ENCODE measurements around the gene CHSY1. TPM values are rescaled to one million over a fixed set of nuclear protein-coding genes. Genes with fewer than 3 reads are reported as not detected.

CHSY1 gene
- total RNA-seq, 2 experiments from 2014 or later = 35.5 to 37.0 TPM

DNA sequence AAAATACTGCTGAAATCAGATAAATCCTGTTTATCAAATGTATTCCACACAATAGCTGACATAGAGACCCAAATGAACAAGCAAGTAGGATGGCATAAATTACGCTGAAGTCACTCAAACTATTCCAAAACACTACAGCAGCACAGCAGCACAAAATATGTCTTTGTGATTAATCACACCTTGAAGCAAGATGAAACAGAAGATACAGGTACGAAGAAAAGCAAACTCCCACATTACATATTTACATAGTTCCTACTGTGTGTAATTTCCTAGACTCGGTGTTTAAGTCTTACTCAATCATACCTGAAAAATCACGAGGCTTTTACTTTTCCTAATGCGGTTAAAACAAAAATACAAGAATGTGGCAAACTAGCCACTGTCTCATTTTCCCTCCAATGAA, 38.3 kb downstream of the CHSY1 start:
- H3K4me3 Mint-ChIP-seq = no peak overlapping the region
- H3K27me3 Mint-ChIP-seq = no peaks in the 10 kb centered on the region
- peaks cover 72% of the 10 kb centered on the region for H3K4me1 Mint-ChIP-seq
- no peak for DNase-seq
- H3K27ac Mint-ChIP-seq = no peak overlapping the region
- H3K9me3 Mint-ChIP-seq = no peaks in the 10 kb centered on the region
- H3K36me3 Mint-ChIP-seq = peaks cover 33% of the 10 kb centered on the region

DNA sequence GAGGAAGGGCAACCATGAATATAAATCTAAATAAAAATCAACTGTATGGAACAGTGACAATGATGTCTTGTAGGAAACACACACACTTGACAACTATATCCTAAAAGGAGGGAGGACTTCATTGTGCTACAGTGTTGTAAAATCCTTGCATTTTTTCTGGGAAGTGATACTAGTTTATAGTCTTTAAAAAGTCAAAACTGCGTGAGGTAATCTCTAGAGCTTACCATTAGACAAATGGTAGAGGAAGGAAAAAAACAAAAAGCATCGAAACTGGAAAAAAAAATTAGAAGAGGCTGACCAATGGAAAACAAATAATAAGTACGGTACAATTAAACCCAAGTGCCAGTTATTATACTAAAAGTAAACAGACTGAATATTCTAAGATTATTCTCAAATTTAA, 38.7 kb downstream of the CHSY1 start:
- no peak overlapping the region for H3K4me3 Mint-ChIP-seq
- DNase-seq = no peak
- no peak overlapping the region for H3K27ac Mint-ChIP-seq

DNA sequence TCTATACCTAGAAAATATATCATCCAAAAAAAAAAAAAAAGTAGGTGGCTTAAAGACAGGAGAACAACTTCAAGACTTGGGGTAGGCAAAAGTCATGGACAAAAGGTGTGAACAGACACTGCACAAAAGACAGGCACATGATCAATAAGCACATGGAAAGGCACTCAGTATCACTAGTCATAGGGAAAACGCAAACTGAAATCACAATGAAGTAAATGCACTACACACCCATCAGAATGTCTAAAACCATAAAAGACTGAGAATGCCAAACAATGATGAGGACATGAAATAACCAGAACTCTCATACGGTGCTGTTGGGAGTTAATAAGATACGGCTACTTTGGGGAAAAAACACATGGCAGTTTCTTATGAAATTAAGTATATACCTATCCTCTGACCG, 40.0 kb downstream of the CHSY1 start:
- H3K27ac Mint-ChIP-seq = peak overlapping the region; percentile 14
- H3K9me3 Mint-ChIP-seq = no peaks in the 10 kb centered on the region

More for the DNA sequence above, 38.7 kb downstream of the CHSY1 start:
- Mint-ChIP-seq H3K4me1 (peaks cover 73% of the 10 kb centered on the region), H3K9me3 (no peaks in the 10 kb centered on the region), H3K27me3 (no peaks in the 10 kb centered on the region), H3K36me3 (peaks cover 34% of the 10 kb centered on the region)

DNA sequence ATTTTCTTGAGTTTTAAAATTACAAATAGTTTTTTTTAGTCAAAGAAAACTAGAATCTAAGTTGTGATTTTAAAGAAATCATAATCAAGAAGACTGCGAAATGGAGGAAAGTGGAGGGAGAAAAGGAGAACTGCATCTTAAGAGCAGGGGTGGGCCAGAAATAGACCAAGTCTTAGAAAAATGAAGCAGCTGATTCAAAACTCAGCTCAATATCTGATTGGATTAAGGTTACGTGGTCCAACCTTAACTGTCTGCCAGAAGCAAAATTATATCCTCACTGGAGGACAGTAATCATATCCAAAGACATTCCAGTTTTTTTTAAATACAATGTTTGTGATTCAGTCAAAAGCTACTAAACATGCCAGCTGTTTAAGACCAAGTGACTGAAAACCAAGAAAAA, 41.4 kb downstream of the CHSY1 start:
- H3K27me3 Mint-ChIP-seq = no peaks in the 10 kb centered on the region
- no peak overlapping the region for H3K4me3 Mint-ChIP-seq
- DNase-seq = no peak
- peak overlapping the region; percentile 36 for H3K27ac Mint-ChIP-seq
- H3K4me1 Mint-ChIP-seq = peaks cover 82% of the 10 kb centered on the region
- peaks cover 34% of the 10 kb centered on the region for H3K36me3 Mint-ChIP-seq
- no peaks in the 10 kb centered on the region for H3K9me3 Mint-ChIP-seq

More for the DNA sequence above, 40.0 kb downstream of the CHSY1 start:
- Mint-ChIP-seq H3K27me3 (no peaks in the 10 kb centered on the region), H3K4me1 (peaks cover 79% of the 10 kb centered on the region), H3K4me3 (no peak overlapping the region), H3K36me3 (peaks cover 35% of the 10 kb centered on the region)
- no peak for DNase-seq

DNA sequence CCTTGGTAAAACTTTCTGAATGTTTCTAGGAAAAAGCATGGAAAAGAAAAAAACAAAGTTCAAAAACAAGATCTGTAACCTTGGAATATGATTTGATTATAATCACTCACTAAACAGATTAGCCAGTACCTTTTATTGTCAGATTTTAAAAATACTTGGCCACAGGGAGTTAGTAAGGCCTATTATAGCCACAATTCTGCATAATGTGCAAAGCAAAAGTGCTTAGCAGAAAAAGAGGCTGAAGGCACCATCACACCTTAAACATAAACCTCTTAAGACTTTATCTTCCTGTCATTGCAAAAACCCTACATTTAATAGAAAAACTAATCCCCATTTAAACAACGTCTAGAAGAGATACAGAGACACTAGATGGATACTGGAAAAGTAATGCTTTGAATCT, 41.8 kb downstream of the CHSY1 start:
- peak overlapping the region; percentile 36 for H3K27ac Mint-ChIP-seq
- no peaks in the 10 kb centered on the region for H3K9me3 Mint-ChIP-seq
- DNase-seq = no peak
- peaks cover 85% of the 10 kb centered on the region for H3K4me1 Mint-ChIP-seq
- peaks cover 37% of the 10 kb centered on the region for H3K36me3 Mint-ChIP-seq
- no peak overlapping the region for H3K4me3 Mint-ChIP-seq
- no peaks in the 10 kb centered on the region for H3K27me3 Mint-ChIP-seq

DNA sequence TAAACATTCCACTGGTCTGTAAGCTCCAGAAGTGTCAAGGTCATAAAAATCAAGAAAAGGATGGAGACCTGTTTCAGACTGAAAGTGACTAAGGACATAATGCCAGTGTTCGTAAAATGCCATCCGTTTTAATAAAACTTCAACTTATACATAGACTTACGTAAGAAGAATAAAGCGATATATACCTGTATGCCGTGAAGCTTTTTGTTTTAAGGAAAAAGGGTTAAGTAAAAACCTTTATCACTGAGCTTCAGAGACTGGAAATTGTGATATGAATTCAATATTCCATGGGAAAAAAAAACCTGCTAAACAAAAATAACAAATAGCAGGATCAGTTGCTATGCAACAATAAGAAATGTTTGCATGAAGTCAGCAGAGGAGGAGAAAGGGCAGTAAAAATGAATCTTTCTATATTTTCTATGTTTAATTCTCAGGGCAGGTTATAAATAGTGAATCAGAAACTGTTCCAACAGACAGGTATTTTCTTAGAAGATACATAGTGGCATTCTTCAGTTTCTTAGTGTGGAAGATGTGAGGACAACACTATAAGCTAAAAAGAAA, 42.5 kb downstream of the CHSY1 start:
- no peak for DNase-seq
- H3K9me3 Mint-ChIP-seq = no peaks in the 10 kb centered on the region
- peaks cover 89% of the 10 kb centered on the region for H3K4me1 Mint-ChIP-seq
- H3K27ac Mint-ChIP-seq = no peak overlapping the region
- no peaks in the 10 kb centered on the region for H3K27me3 Mint-ChIP-seq
- H3K36me3 Mint-ChIP-seq = peaks cover 38% of the 10 kb centered on the region
- no peak overlapping the region for H3K4me3 Mint-ChIP-seq

DNA sequence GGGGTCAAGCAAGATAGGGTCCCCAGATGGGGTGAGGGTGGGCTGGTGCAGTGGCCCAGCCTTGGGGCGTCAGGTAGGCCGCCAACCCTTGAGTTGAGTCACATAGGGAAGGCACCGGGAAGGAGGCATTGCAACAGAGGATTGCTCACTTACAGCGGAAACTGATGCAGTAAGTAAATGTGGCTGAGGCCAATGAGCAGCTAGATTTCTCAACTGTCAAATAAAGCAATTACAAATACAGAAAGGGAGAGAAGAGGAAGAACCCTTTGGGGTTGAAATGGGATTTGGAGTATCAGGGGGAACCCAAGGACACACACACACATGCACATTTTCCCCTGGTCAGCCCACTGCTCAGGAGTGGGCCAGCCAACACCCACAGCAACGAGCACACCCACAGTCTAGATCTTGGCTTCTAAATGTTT, 44.0 kb downstream of the CHSY1 start:
- Mint-ChIP-seq H3K9me3 (no peaks in the 10 kb centered on the region), H3K4me3 (no peak overlapping the region), H3K27ac (peak overlapping the region; percentile 78), H3K27me3 (no peaks in the 10 kb centered on the region), H3K4me1 (peaks cover 87% of the 10 kb centered on the region), H3K36me3 (peaks cover 45% of the 10 kb centered on the region)
- no peak for DNase-seq

DNA sequence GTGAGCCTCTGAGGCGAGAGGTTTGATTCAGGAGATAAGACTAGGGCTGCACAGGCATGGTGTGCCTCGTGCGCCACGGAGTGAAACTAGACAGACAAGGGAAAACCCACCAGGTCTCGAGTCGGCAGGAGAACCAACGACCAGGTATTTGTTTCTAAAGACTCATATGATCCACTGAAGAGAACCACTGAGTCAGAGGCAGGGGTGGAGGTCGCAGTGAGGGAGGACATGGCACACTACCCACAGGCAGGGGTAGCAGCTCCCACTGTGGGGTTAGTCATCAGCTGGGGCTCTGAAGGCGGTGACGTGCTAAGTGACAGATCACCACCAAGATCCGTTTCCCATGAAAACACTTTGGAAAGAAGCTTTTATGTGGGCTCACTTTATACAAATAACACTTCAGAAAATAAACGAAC, 45.7 kb downstream of the CHSY1 start:
- peaks cover 40% of the 10 kb centered on the region for H3K36me3 Mint-ChIP-seq
- H3K27ac Mint-ChIP-seq = peak overlapping the region; percentile 100
- H3K9me3 Mint-ChIP-seq = no peaks in the 10 kb centered on the region

DNA sequence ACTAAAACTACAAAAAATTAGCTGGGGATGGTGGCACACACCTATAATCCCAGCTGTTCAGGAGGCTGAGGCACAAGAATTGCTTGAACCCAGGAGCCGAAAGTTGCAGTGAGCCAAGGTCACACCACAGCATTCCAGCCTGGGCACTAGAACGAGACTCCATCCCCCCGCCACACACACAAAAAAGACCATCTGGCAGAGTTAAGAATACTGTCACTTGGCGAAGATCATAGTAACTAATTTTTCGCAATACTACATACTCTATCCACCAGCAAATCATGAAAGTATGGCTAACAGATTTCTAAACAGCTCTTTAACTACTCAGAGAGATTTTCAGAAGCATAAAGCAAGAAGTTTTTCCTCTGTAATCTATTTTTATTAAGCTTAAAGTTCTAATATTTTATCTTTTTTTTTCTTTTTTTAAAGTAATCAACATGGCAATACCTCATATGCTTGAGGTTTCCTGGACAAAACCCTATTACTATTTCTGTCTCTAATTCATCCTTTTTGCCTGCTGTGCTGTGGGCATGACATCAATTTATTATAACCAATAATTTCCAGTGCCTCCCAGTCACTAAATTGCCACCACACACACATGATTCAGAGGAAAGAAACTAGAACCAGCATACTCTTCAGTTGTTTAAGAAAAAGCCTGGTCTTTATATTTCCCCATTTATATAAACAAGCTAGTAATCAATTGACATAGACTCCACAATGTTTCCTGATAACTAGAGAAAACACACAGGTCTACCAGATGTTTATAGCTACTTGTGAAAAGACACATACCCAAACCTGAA, 46.9 kb downstream of the CHSY1 start:
- peaks cover 4% of the 10 kb centered on the region for H3K9me3 Mint-ChIP-seq
- DNase-seq = no peak

More for the DNA sequence above, 45.7 kb downstream of the CHSY1 start:
- Mint-ChIP-seq H3K4me1 (peaks cover 84% of the 10 kb centered on the region), H3K27me3 (no peaks in the 10 kb centered on the region), H3K4me3 (peak overlapping the region; percentile 74)
- DNase-seq = peak; percentile 85

DNA sequence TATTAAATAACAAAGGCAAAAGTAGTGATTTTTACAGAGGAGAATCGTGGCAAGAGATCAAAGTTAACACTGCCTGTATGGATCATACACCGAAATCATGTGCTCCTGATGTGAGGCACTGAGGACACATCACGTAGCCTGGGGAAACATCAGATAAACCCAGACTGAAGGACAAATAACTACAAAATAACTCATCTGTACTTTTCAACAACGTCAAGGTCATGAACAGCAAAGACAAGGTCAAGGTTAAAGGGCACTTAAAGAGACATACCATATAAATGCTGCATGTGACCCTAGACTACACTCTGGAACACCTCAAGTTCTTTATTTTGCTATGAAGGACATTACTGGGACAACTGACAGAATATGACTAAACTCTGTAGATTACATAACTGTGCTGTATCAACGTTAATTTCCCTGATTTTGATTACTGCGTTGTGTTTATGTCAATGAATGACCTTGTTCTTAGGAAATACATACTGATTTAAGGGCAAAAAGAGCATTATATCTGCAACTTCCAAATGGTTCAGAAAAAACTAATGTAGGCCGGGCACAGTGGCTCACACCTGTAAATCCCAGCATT, 48.1 kb downstream of the CHSY1 start:
- Mint-ChIP-seq H3K9me3 (peaks cover 4% of the 10 kb centered on the region), H3K27ac (peak overlapping the region; percentile 96), H3K4me1 (peaks cover 86% of the 10 kb centered on the region), H3K36me3 (peaks cover 57% of the 10 kb centered on the region), H3K27me3 (no peaks in the 10 kb centered on the region), H3K4me3 (peak overlapping the region; percentile 42)
- no peak for DNase-seq

More for the DNA sequence above, 46.9 kb downstream of the CHSY1 start:
- Mint-ChIP-seq H3K27me3 (no peaks in the 10 kb centered on the region), H3K36me3 (peaks cover 50% of the 10 kb centered on the region), H3K4me1 (peaks cover 88% of the 10 kb centered on the region), H3K27ac (peak overlapping the region; percentile 100), H3K4me3 (peak overlapping the region; percentile 74)

DNA sequence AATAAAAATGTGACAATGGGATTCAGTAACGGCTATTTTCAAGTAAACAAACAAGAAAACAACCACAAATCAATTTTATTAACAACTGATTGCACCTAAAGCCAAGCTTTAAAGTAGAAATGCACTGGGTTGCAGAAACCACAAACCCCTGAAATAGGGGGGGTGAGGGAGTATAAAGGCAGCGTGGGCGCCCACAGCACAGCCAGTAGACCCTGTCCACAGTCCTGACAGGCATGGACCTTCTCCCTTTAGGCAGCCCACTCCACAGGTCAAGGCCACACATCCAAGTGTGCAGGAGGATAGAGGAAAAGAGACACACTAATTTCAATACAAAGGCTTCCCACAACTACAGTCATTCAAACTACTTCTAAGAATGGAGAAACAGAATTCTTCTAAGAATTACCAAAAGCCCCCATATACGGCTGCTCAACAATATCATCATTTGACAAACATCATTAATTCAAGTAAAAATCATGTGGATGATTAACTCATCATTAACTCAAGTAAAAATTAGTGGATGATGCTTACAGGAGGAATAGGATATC, 48.7 kb downstream of the CHSY1 start:
- DNase-seq = no peak
- peaks cover 4% of the 10 kb centered on the region for H3K9me3 Mint-ChIP-seq
- H3K27me3 Mint-ChIP-seq = no peaks in the 10 kb centered on the region
- H3K36me3 Mint-ChIP-seq = peaks cover 59% of the 10 kb centered on the region
- peak overlapping the region; percentile 96 for H3K27ac Mint-ChIP-seq
- peak overlapping the region; percentile 18 for H3K4me3 Mint-ChIP-seq
- H3K4me1 Mint-ChIP-seq = peaks cover 90% of the 10 kb centered on the region

DNA sequence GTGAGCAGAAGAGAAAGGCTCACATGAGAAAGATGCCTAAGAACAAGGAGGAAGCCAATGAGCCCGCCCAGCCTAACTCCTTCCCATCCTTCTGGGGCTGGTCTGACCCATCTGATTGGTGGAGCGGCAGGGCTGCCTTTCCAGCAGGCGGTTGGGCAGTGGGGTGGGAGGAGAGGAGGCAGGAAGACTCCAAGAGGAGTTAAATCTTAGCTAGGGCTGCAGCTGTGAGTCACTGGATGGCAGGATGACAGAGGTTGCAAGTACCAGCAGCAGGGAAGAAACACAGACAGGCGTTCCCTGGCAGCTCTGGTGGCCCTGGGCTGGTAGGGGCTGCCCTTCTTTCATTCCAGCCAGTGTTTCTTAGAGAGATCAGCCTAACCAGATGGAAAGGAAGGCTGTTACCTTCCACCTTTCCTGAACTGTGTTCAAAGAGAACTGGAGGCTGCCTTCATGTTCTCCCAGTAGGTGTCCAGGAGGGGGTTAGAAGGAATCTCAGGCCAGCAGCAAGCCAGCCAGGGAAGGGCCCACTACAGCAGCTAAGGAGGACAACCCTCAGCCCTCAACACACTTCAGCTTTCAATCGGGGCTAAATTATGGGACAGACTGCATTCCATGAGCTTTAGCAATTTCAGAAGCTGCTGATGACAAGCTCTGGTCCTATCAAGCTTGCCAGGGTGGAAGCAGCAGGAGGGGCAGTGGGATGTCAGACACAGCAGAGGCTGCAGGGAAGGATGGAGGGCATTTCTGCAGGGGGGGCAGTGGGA, 50.3 kb downstream of the CHSY1 start:
- H3K9me3 Mint-ChIP-seq = peaks cover 4% of the 10 kb centered on the region
- peak overlapping the region; percentile 81 for H3K27ac Mint-ChIP-seq
- H3K36me3 Mint-ChIP-seq = peaks cover 51% of the 10 kb centered on the region
- DNase-seq = peak; percentile 30
- peaks cover 85% of the 10 kb centered on the region for H3K4me1 Mint-ChIP-seq
- no peaks in the 10 kb centered on the region for H3K27me3 Mint-ChIP-seq
- H3K4me3 Mint-ChIP-seq = no peak overlapping the region

DNA sequence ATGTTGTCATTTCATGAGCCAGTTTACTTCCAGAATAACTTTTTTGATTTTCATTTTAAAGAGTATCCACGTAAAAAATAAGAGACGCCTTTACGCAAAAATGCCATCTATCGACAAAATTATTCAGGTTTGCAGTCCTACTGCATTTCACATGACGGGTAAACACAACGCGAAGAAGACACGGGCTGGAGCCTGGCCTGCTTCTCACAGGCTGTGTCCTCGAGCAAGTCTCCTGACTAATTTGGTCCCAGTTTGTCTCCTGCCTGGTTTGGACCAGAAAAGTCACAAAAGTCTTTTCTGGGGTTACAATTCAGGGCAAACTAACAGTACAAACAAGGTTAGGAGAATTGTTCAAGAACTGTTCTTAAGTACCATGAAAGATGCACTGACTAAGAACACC, 51.7 kb downstream of the CHSY1 start:
- peaks cover 4% of the 10 kb centered on the region for H3K9me3 Mint-ChIP-seq
- peak overlapping the region; percentile 87 for H3K27ac Mint-ChIP-seq
- peaks cover 44% of the 10 kb centered on the region for H3K36me3 Mint-ChIP-seq
- no peak for DNase-seq
- peaks cover 82% of the 10 kb centered on the region for H3K4me1 Mint-ChIP-seq
- H3K4me3 Mint-ChIP-seq = peak overlapping the region; percentile 2
- no peaks in the 10 kb centered on the region for H3K27me3 Mint-ChIP-seq

DNA sequence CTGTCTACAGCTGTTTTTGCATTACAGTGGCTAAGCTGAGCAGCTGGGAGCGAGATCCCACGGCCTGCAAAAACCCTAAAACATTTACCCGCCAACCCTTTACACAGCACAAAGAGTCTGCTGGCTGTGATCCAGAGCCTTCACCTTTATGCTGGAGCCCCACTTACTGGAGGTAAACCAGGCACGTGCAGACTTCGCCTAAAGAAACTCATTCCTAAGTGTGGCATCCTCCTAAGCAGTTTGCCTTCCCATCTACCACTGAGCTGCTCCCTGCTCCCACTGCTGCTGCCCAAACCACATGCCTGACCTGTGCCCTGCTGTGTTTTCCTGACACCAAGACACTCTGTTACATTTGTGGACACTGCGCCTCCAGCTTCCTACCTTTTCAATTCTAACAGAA, 53.0 kb downstream of the CHSY1 start:
- peaks cover 4% of the 10 kb centered on the region for H3K9me3 Mint-ChIP-seq
- no peak for DNase-seq
- peaks cover 81% of the 10 kb centered on the region for H3K4me1 Mint-ChIP-seq
- peak overlapping the region; percentile 87 for H3K27ac Mint-ChIP-seq
- peaks cover 44% of the 10 kb centered on the region for H3K36me3 Mint-ChIP-seq
- H3K27me3 Mint-ChIP-seq = no peaks in the 10 kb centered on the region
- peak overlapping the region; percentile 34 for H3K4me3 Mint-ChIP-seq

All from activated naive CD8-positive, alpha-beta T cell treated with anti-CD3 and anti-CD28 coated beads for 36 hours (primary cell).